ENCODE data around the gene TPPP2.

DNA sequence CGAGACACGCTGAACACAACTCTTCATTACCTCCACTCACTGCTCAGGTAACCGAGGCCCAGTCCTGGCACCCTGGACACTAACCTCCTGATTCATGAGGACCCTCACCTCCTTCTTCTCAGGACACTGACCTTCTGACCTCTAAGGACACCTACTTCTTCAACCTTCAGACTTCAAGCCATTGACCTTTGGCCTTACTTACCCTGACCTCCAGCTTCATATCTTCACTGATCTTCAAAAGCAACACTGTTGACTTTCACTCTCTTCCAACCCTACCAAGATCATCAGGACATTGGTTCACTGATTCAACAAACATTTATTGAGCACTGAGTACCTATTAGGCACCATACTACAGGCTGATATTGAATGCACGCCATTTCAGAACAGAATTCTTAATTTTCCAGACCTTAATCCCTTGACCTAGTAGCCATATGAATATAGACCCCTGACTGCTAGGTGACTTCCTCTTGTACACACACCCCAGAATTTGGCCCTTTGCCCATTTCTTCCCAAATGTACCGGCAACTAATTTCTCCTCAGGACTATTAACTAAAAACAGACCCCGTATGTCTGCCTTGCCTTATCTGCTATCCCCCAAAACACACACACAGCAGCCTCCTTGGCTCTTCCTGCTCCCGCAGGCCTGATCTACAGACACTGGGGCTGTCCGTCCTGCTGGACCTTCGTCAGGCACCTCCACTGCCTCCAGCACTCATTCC is 45.9 kb downstream of the TPPP2 start:
- TF ChIP-seq, protein P1, sequence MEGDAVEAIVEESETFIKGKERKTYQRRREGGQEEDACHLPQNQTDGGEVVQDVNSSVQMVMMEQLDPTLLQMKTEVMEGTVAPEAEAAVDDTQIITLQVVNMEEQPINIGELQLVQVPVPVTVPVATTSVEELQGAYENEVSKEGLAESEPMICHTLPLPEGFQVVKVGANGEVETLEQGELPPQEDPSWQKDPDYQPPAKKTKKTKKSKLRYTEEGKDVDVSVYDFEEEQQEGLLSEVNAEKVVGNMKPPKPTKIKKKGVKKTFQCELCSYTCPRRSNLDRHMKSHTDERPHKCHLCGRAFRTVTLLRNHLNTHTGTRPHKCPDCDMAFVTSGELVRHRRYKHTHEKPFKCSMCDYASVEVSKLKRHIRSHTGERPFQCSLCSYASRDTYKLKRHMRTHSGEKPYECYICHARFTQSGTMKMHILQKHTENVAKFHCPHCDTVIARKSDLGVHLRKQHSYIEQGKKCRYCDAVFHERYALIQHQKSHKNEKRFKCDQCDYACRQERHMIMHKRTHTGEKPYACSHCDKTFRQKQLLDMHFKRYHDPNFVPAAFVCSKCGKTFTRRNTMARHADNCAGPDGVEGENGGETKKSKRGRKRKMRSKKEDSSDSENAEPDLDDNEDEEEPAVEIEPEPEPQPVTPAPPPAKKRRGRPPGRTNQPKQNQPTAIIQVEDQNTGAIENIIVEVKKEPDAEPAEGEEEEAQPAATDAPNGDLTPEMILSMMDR (IDR thresholded peaks at IDR 0.05), result no peak
- TF ChIP-seq POLR2A (IDR thresholded peaks at IDR 0.05), result no peak
